Fibroblast of lung (primary cell): ENCODE measurements around the gene GTF2A1. TPM values are rescaled to one million over a fixed set of nuclear protein-coding genes. Genes with fewer than 3 reads are reported as not detected.
A peak's percentile ranks its signal among the peaks of the same experiment; 100 is the strongest.

Experiments used
- DNase-seq, 2 donors: peaks; one replicate each; pipeline versions ENCODE4 v3.0.0 to v3.0.0-alpha.2; 2010; ENCODE audit warnings: low read depth in 2 of 2
- H2AFZ ChIP-seq: 2 replicates; pipeline ENCODE4 v1.5.1; 2012; ENCODE audit warnings: low read length, control low read depth, inconsistent platforms
- H3K27ac ChIP-seq: 2 replicates; pipeline ENCODE4 v1.5.1; 2011; ENCODE audit warnings: low read length, control low read depth; ENCODE audit not compliant: insufficient read depth
- H3K27me3 ChIP-seq: 2 replicates; pipeline ENCODE4 v1.5.1; 2011; ENCODE audit warnings: mild to moderate bottlenecking, low read length; ENCODE audit not compliant: control insufficient read depth, insufficient read depth
- H3K36me3 ChIP-seq: 2 replicates; pipeline ENCODE4 v1.5.1; 2011; ENCODE audit warnings: low read length; ENCODE audit not compliant: control insufficient read depth, insufficient read depth
- H3K4me1 ChIP-seq: 2 replicates; pipeline ENCODE4 v1.5.1; 2011; ENCODE audit warnings: low read length; ENCODE audit not compliant: control insufficient read depth, insufficient read depth; ENCODE audit errors: extremely low read depth
- H3K4me2 ChIP-seq: 2 replicates; pipeline ENCODE4 v1.5.1; 2011; ENCODE audit warnings: low read length, control low read depth; ENCODE audit not compliant: insufficient read depth; ENCODE audit errors: extremely low read depth
- H3K4me3 ChIP-seq, 4 experiments: fragments of 200-600 bp in 1 of 4; sonication (generic) in 1 of 4; replicated peaks in 1 of 4; 2 replicates each; pipeline ENCODE4 v1.5.1; 2011 to 2016; ENCODE audit warnings: low read length in 4 of 4, low read depth in 3 of 4, mild to moderate bottlenecking in 3 of 4, control low read depth in 2 of 4, inconsistent platforms in 1 of 4, mixed read lengths in 1 of 4; ENCODE audit not compliant: insufficient read depth in 1 of 4; ENCODE audit errors: control extremely low read depth in 1 of 4
- H3K79me2 ChIP-seq: 2 replicates; pipeline ENCODE4 v1.5.1; 2012; ENCODE audit warnings: mild to moderate bottlenecking, low read length, inconsistent platforms; ENCODE audit not compliant: control insufficient read depth, insufficient read depth
- H3K9ac ChIP-seq: 2 replicates; pipeline ENCODE4 v1.5.1; 2011; ENCODE audit warnings: mild to moderate bottlenecking, low read length, control low read depth; ENCODE audit not compliant: insufficient read depth
- H3K9me3 ChIP-seq: 2 replicates; pipeline ENCODE4 v1.5.1; 2012; ENCODE audit warnings: low read depth, low read length; ENCODE audit not compliant: control insufficient read depth, insufficient read depth
- H4K20me1 ChIP-seq: 2 replicates; pipeline ENCODE4 v1.5.1; 2011; ENCODE audit warnings: low read length; ENCODE audit not compliant: control insufficient read depth, insufficient read depth; ENCODE audit errors: extremely low read depth
- EZH2 ChIP-seq: IDR thresholded peaks from 2 replicates; pipeline ENCODE4 v1.5.1; 2012; ENCODE audit warnings: low read length, control low read depth, mild to moderate bottlenecking; ENCODE audit errors: missing control alignments
- polyA plus RNA-seq, 2 donors: library from polyadenylated mRNA; depleted of rRNA in 1 of 2; stranded (reverse) in 1 of 2; unstranded in 1 of 2; fragments of >200 nt; gene quantifications; 2 replicates each; pipeline ENCODE4 v1.2.1, GENCODE V29; 2011 to 2012; ENCODE audit warnings: missing spikeins in 1 of 2
- total RNA-seq: library from RNA; depleted of rRNA; stranded (reverse); fragments of >200 nt; gene quantifications from 2 replicates; pipeline ENCODE4 v1.2.1, GENCODE V29; 2014
- TF ChIP-seq, protein P1 (sequence below), 2 donors: IDR thresholded peaks in 1 of 2; conservative IDR thresholded peaks in 1 of 2; 1 replicate in 1 of 2; 2 replicates in 1 of 2; pipeline ENCODE4 v1.5.1; 2011 to 2012; ENCODE audit warnings: low read length in 2 of 2, control low read depth in 1 of 2, inconsistent platforms in 1 of 2, low read depth in 1 of 2, mild to moderate bottlenecking in 1 of 2

GTF2A1 gene
- total and polyA plus RNA-seq, 2 donors (not counting 1 experiment from before 2014, with no cell fraction given), result 23.2 to 32.7 TPM

DNA sequence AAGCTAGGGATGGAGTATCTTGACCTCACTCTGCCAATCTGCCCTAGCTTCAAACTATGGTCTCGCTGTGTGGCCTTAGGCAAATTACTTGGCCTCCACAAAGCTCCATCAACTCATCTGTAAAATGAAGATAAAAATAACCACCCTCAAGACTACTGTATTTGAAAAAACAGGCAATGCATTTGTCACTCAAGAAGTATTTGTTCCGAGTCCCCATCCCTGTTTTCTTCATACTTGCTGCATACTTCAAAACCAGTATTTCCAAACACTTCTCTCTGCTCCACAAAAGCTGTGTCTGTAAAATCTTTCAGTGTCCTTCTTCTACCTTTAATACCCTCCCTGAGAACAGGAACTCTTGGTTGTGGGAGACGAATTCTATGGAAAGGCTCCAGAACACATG, 47.9 kb downstream of the GTF2A1 start:
- TF ChIP-seq, protein P1, sequence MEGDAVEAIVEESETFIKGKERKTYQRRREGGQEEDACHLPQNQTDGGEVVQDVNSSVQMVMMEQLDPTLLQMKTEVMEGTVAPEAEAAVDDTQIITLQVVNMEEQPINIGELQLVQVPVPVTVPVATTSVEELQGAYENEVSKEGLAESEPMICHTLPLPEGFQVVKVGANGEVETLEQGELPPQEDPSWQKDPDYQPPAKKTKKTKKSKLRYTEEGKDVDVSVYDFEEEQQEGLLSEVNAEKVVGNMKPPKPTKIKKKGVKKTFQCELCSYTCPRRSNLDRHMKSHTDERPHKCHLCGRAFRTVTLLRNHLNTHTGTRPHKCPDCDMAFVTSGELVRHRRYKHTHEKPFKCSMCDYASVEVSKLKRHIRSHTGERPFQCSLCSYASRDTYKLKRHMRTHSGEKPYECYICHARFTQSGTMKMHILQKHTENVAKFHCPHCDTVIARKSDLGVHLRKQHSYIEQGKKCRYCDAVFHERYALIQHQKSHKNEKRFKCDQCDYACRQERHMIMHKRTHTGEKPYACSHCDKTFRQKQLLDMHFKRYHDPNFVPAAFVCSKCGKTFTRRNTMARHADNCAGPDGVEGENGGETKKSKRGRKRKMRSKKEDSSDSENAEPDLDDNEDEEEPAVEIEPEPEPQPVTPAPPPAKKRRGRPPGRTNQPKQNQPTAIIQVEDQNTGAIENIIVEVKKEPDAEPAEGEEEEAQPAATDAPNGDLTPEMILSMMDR (conservative IDR thresholded peaks at IDR 0.05 in 1 of 2, IDR thresholded peaks at IDR 0.05 in 1 of 2; ENCODE audit: low read depth in 1 of 2, low read length in 2 of 2), result no peak
- no peak for TF ChIP-seq EZH2
- Histone ChIP-seq H3K27ac (no peak overlapping the region), H3K79me2 (no peaks in the 10 kb centered on the region), H4K20me1 (no peaks in the 10 kb centered on the region), H3K4me2 (no peak overlapping the region), H3K36me3 (no peaks in the 10 kb centered on the region), H3K4me1 (peaks cover 7% of the 10 kb centered on the region), H3K9ac (no peak overlapping the region), H3K9me3 (no peaks in the 10 kb centered on the region), H3K4me3 (no peak overlapping the region), H3K27me3 (no peaks in the 10 kb centered on the region), H2AFZ (no peak overlapping the region)
- DNase-seq, result peak in 1 of 2 donors; percentile 11

DNA sequence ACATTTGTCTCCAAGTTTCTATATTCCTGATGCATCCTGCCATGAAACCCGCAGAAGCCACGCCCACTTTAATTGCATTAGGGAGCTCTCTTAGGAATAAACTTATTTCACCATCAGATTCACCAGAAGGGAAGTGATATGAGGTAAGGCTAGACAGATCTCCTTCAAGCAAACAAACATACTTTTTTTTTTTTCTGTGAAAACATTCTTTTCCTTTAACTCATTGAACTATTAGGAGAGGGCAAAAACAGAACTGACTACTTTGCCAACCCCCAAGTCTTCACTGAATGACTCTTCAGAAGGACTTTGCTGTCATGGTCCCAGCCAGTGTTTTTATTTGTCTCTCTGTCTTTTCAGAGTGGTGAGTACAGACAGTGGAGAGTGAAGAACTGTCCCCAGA, 48.4 kb downstream of the GTF2A1 start:
- H3K4me2 ChIP-seq, result no peak overlapping the region
- no peaks in the 10 kb centered on the region for H3K79me2 ChIP-seq
- no peaks in the 10 kb centered on the region for H3K9me3 ChIP-seq
- H3K36me3 ChIP-seq, result no peaks in the 10 kb centered on the region
- no peaks in the 10 kb centered on the region for H4K20me1 ChIP-seq
- H3K4me1 ChIP-seq, result peaks cover 7% of the 10 kb centered on the region
- no peak overlapping the region for H3K27ac ChIP-seq
- no peak for DNase-seq
- H3K4me3 ChIP-seq, result no peak overlapping the region
- no peak overlapping the region for H2AFZ ChIP-seq
- TF ChIP-seq, protein P1 (conservative IDR thresholded peaks at IDR 0.05 in 1 of 2, IDR thresholded peaks at IDR 0.05 in 1 of 2; ENCODE audit: low read depth in 1 of 2, low read length in 2 of 2), result no peak
- TF ChIP-seq EZH2, result no peak
- no peaks in the 10 kb centered on the region for H3K27me3 ChIP-seq
- no peak overlapping the region for H3K9ac ChIP-seq

DNA sequence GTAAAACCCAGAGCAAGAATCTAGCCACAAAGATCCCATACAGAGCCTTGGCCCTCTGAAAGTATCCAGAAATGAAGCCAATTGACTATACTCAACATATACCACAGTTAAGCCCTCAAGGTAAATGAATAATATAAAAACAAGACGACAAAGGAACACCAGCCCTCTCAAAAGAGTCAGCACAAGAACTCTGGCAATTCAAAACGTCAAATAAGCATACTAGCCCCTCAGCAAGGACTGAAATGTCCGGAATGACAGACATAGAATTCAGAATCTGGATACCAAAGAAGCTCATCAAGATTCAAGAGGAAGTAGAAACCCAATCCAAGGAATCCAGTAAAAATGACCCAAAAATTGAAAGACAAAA, 49.9 kb downstream of the GTF2A1 start:
- H3K4me1 ChIP-seq, result peaks cover 7% of the 10 kb centered on the region
- no peaks in the 10 kb centered on the region for H3K27me3 ChIP-seq
- no peak overlapping the region for H3K4me2 ChIP-seq
- TF ChIP-seq, protein P1 (conservative IDR thresholded peaks at IDR 0.05 in 1 of 2, IDR thresholded peaks at IDR 0.05 in 1 of 2; ENCODE audit: low read depth in 1 of 2, low read length in 2 of 2), result no peak
- TF ChIP-seq EZH2, result no peak
- H4K20me1 ChIP-seq, result no peaks in the 10 kb centered on the region
- no peaks in the 10 kb centered on the region for H3K79me2 ChIP-seq
- no peak for DNase-seq
- peak overlapping the region in 2 of 4 experiments; percentile 66 to 68 for H3K4me3 ChIP-seq
- no peaks in the 10 kb centered on the region for H3K36me3 ChIP-seq
- H2AFZ ChIP-seq, result no peak overlapping the region
- no peak overlapping the region for H3K27ac ChIP-seq
- no peaks in the 10 kb centered on the region for H3K9me3 ChIP-seq
- no peak overlapping the region for H3K9ac ChIP-seq
